Measurements from ENCODE around the gene ZNF787.

ZNF787 gene

DNA sequence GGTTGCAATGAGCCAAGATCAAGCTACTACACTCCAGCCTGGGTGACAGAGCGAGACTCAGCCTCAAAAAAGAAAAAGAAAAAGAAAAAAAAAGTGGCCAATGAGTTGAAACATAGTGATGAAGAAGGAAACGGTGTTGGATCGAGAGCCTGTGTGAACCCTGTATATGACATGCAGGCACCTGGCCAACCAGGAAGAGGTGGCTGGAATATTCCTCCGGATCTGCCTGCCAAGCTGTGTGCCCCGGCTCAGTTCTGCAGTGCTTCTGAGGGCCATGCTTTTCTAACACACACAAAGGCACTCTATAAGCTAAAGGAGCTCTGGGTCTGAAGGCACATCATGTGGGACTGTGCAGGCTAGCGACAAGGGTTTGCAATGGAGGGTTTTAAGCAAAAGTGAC lies 16.3 kb upstream of the ZNF787 start:
- TF ChIP-seq, protein P1, sequence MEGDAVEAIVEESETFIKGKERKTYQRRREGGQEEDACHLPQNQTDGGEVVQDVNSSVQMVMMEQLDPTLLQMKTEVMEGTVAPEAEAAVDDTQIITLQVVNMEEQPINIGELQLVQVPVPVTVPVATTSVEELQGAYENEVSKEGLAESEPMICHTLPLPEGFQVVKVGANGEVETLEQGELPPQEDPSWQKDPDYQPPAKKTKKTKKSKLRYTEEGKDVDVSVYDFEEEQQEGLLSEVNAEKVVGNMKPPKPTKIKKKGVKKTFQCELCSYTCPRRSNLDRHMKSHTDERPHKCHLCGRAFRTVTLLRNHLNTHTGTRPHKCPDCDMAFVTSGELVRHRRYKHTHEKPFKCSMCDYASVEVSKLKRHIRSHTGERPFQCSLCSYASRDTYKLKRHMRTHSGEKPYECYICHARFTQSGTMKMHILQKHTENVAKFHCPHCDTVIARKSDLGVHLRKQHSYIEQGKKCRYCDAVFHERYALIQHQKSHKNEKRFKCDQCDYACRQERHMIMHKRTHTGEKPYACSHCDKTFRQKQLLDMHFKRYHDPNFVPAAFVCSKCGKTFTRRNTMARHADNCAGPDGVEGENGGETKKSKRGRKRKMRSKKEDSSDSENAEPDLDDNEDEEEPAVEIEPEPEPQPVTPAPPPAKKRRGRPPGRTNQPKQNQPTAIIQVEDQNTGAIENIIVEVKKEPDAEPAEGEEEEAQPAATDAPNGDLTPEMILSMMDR (conservative IDR thresholded peaks at IDR 0.05), result no peak
- H3K27ac ChIP-seq, result peak overlapping the region; percentile 99

DNA sequence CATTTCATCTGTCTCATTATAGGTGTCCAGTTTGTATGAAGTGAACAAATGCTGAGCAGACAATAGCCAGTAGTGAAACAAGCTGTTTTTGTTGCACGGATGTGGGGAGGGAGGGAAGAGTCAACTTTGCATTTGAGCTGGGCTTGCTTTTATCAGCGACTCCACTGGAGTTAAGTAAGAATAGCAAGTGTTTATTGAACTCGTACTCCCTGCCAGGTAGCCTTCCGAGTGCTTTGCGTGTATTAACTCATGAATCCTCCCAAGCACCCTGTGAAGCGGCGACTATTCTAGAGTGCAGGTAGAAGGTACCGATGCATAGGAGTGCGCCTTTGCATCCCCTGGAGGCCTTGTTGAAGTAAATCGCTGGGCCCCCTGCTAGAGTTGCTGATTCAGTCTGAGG lies 15.3 kb upstream of the ZNF787 start:
- peak overlapping the region; percentile 99 for H3K27ac ChIP-seq
- TF ChIP-seq, protein P1 (conservative IDR thresholded peaks at IDR 0.05), result no peak

DNA sequence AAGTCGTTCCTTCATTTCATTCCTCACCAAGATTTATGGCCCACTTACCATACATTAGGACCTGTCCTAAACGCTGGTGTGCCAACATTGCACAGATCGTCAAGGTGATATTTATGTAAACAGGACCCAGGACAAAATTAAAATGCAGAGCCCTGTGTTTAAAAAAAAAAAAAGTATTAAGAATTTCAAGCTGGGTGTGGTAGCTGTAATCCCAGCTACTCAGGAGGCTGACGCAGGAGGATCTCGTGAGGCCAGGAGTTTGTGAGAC lies 13.5 kb upstream of the ZNF787 start:
- no peak overlapping the region for H3K27ac ChIP-seq
- TF ChIP-seq, protein P1 (conservative IDR thresholded peaks at IDR 0.05), result no peak

DNA sequence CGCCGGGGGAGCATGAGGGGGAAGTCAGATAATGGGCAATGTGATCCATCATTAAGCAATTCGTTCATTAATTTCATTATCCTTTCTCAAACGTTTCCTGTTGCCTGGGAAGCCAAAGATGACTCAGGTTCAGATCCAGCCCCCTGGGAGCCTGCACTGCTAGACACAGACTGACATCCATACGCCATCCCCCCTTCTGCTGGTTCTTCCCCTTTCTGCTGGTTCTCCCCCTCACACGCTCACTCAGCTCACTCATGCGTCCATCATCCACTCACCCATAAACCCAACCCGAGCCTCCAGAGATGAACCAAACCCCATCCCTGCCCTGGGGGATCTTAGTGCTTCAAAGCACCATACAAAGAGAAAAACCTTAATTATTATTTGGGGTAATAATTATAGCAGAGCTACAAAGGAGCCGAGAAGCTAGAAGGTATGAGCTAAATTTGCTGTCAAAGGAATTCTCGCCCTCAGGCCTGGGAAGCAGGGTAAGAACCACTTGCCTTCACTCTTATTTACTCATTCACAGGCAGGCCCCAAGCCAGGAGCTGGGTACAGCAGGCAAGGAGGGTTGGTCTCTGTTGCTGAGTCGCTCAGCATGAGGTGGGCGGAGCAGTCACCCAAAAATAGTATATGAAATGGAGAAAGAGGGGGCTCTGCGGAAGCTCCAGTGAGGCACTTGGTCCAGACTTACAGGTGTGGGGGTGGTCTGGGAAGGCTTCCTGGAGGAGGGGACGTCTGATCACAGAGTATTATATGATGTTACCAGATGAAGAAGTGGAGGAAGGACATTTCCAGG lies 13.0 kb upstream of the ZNF787 start:
- no peak overlapping the region for H3K27ac ChIP-seq

DNA sequence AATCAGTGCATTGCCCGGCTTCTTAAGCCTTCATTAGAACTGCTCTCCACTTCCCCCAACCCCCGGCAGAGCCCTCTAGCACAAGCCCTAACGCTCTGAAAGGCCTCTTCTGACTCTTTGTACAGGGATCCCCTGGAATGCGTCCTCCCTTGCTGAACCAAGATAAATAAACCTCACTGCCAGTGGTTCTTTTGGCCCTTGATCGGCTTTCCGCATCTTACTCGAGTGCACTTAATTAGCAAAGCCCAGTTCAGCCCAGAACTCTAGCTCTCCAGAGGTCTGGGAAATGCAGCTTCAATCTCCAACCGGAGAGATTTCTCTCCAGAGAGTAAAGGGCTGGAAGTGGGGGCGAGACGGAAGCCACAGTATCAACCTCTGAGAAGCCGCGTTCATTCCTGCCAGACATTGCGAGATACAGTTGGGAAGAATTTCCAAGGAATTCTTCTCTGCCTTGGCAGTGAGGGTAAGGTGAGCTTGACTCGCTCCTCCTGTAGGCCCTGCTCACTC lies 11.3 kb upstream of the ZNF787 start:
- H3K27ac ChIP-seq, result no peak overlapping the region
- TF ChIP-seq, protein P1 (conservative IDR thresholded peaks at IDR 0.05), result no peak

More for the DNA sequence above, 13.0 kb upstream of the ZNF787 start:
- TF ChIP-seq, protein P1 (conservative IDR thresholded peaks at IDR 0.05), result no peak

DNA sequence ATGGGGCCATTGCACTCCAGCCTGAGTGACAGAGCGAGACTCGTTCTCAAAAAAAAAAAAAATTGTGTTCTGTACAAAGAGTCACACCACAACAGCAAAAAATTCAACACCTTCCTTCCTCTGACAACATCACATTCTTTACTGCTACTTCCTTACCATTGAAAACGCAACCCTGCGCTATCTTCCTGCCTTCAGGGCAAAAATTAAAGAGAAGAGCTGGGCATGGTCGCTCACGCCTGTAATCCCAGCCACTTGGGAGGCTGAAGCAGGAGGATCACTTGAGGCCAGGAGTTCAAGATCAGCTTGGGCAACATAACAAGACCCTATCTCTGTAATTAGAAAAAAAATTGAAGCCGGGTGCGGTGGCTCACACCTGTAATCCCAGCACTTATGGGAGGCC lies 10.6 kb upstream of the ZNF787 start:
- TF ChIP-seq, protein P1 (conservative IDR thresholded peaks at IDR 0.05), result no peak
- no peak overlapping the region for H3K27ac ChIP-seq

DNA sequence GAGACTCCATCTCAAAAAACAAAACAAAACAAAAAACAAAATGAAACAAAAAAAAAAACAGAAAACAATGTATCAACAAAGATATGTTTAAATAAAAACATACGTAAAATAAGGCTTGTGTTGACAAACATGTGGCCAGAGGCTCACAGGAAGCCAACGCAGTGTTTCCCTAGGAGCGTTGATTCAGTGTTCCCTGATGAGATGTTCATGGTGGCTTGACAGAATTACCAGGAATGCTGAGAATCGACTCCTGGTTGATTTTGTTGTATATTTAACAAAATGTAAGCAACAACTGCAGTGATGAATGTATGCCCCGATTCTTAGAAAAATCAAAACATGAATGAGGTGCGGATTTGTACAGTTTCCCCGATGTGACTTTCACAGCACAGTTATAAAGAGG lies 8.9 kb upstream of the ZNF787 start:
- TF ChIP-seq, protein P1 (conservative IDR thresholded peaks at IDR 0.05), result no peak
- H3K27ac ChIP-seq, result no peak overlapping the region
